ENCODE measurements around the gene TIMM17A.

GRCh38 chr1:202016022-202016810 is 60.9 kb downstream of the TIMM17A start:
- TF ChIP-seq, protein P1, sequence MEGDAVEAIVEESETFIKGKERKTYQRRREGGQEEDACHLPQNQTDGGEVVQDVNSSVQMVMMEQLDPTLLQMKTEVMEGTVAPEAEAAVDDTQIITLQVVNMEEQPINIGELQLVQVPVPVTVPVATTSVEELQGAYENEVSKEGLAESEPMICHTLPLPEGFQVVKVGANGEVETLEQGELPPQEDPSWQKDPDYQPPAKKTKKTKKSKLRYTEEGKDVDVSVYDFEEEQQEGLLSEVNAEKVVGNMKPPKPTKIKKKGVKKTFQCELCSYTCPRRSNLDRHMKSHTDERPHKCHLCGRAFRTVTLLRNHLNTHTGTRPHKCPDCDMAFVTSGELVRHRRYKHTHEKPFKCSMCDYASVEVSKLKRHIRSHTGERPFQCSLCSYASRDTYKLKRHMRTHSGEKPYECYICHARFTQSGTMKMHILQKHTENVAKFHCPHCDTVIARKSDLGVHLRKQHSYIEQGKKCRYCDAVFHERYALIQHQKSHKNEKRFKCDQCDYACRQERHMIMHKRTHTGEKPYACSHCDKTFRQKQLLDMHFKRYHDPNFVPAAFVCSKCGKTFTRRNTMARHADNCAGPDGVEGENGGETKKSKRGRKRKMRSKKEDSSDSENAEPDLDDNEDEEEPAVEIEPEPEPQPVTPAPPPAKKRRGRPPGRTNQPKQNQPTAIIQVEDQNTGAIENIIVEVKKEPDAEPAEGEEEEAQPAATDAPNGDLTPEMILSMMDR (IDR thresholded peaks at IDR 0.05; ENCODE audit: borderline replicate concordance, extremely low read depth, low read length, poor library complexity, severe bottlenecking), result no peak
- no peak for TF ChIP-seq EZH2 (IDR thresholded peaks at IDR 0.05; ENCODE audit: borderline replicate concordance, low read depth, low read length, severe bottlenecking)
